Measurements from ENCODE around the gene CCNI.
"Not testable (repeated sequence)": the region's sequence is repeated elsewhere in the genome, so short reads cannot be mapped to it uniquely, and the experiment has no call there.

Gene CCNI

DNA sequence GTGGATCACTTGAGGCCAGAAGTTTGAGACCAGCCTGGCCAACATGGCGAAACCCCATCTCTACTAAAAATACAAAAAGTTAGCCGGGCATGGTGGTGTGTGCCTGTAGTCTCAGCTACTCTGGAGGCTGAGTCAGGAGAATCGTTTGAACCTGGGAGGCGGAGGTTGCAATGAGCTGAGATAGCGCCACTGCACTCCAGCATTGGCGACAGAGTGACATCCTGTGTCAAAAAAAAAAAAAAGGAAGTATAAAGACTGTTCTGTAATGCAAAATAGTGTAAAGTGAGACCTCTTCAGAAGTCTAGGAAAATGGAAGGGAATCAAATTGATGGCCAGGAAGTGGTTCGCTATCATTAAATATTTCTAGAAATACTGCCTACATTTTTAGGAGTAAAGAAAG, 5.0 kb upstream of the CCNI start:
- not testable (repeated sequence) for DNase-seq (ENCODE audit: low spot score)

DNA sequence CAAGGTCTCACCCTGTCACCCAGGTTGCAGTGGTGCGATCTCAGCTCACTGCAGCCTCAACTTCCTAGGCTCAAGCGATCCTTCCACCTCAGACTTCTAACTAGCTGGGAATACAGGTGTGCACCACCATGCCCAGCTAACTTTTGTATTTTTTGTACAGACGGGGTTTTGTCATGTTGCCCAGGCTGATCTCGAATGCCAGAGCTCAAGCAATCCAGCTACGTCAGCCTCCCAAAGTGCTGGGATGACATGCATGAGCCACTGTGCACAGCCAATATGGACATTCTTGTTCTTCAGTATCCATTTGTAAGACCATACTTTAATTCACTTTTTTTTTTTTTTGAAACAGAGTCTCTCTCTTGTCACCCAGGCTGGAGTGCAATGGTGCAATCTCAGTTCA, 3.5 kb upstream of the CCNI start:
- DNase-seq (ENCODE audit: low spot score) = no peak

DNA sequence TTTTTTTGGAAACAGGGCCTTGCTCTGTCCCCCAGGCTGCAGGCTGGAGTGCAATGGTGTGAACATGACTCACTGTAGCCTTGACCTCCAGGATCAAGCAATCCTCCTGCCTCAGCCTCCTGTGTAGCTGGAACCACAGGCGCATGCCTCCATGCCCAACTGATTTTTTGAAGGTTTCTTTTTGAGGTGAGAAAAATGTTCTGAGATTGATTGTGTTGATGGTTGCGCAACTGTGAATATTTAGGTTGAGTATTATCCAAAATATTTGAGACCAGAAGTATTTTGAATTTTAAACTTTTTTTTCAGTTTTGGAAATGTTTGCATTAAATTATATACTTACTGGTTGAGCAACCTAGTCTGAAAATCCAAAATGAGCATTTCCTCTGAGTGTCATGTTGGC, 2.6 kb upstream of the CCNI start:
- no peak for DNase-seq (ENCODE audit: low spot score)

DNA sequence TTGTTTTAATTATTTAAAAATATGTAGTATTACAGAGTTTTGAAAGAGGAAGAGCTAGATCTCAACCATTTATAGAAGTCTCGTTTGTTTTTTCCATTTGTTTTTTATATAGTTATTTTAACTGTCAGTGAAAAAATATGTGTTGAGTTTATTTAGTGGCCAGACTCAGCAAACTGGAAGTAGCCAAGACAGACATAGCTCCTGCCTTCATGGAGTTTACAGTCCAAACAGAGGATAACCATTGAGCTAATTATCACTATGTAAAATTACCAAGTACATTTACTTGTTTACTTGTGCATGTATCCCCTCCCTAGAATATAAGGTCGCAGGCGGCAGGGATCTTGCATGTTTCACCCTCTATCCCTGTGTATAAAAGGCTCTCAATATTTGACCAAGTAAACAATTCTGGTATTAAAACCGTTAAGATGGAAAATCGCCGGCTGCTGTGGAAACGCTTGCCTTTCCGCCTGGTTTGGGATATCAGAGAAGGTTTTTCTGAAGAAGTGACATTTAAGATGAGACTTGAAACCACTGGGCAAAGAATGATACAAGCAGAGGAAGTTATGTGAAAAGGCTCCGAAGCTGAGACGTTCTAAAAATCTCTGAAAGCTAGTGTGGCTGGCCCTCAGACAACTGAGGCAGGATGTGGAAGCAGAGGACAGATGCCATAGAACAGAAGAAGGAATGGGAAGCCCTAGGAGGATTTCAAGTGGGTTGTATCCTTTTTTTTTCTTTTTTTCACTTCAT, 1.3 kb upstream of the CCNI start:
- DNase-seq (ENCODE audit: low spot score) = no peak

DNA sequence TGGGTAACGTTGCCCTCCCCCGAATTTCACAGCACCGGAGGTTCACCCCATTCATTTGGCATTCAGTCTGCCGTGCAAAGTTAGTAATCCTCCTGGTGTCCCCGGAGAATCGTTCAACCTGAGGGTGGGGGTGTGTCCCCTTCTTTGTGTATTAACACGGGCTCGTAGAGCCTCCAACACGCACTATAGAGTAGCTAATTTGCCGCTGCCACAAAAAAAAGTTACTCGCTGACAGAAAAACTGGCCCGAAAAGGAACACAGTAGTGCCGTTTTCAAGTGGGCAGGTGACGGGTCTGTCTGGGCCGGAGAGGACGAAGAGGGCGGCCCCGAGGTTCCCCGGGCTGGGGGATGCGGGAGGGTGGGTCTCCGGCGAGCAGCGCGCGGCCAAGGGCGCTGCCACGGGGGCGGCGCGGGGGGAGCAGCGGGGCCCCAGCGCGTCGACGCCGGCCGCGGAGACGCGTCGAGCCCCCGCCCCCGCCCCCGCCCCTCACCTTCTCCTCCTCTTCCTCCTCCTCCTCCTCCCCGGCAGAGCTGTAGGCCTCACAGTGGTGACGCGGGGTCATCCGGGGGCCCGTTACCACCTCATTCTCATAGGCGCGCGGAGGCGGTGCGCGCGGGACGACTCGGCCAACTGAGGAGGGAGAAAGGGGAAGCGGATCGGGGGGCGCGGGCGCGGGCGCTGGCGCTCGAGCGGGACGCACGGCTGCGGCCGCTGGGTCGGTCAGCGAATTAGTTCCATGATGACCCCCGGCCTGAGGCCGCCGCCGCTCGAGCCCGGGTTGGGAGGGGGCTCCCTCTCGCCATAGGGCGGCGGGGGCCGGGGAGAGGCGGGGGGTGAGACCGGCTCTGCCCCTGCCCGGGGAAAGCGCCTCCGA, 571 bp downstream of the CCNI start:
- peak; percentile 74 for DNase-seq (ENCODE audit: low spot score)

DNA sequence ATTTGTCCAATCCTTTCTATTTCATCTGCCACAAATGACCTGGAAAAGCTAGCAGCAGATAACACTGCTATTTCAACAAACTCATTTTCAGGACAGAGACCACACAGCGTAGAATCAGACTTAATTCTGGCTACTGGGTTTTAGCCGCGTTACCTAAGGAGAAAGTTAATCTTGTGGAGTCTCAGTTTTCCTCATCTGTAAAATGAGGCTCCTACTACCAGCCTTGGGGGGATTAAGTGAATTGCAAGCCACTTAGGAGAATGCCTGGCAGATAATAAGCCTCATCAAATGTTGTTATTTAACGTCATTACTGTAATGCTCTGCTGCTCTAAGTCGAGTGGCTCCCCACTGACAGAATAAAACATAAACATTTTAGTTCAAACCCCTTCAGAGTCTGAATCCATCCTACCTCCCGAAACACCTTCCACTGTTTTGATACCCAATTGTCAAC, 1.4 kb downstream of the CCNI start:
- DNase-seq (ENCODE audit: low spot score) = no peak

DNA sequence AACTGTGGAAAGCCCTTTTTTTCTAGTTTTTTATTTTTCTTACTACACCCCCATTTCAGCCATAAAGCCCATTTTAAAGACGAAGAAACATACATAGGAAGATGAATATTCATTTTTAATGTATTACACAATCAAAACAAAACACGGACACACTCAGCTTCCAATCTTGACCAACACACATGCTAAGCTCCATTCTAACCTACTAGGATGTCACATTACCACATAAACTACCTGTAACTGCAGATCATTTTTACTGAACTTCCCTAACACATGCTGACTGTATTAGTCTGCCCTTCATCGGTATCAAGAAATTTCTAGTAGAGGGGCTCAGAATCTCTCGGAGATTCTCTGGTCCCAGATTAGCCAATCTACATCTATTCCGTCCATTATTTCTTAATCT, 1.8 kb downstream of the CCNI start:
- DNase-seq (ENCODE audit: low spot score) = no peak

DNA sequence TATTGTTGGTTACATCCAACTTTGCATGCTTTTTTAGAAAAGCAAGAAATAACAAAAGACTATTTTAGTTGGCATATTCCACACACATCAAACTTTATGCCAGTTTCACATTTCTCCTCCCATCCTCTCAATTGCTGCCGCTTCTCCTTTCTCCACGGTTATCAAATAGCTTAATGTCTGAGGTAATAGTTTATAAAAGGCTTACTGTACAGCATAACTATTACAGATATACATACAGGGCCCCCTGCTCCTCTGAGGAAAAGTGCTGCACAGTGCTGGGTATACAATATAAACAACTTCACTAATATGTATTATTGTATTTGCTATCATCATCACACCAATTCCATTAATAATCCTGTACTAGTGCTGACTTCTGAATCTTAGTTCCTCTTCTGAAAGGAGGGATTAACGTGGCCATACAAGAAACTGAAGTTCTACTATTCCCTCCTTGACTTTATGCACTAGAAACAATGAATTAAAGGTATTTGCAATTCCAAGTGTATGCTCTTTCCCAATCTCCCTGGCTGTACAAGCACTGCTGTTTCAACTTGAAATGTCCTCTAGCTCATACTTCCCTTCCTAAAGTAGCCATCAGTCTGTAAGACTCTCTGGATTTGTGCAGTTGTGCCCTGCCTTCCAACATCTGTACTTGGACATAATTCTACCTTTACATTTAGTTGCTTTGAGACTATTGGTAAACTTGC, 2.5 kb downstream of the CCNI start:
- no peak for DNase-seq (ENCODE audit: low spot score)

DNA sequence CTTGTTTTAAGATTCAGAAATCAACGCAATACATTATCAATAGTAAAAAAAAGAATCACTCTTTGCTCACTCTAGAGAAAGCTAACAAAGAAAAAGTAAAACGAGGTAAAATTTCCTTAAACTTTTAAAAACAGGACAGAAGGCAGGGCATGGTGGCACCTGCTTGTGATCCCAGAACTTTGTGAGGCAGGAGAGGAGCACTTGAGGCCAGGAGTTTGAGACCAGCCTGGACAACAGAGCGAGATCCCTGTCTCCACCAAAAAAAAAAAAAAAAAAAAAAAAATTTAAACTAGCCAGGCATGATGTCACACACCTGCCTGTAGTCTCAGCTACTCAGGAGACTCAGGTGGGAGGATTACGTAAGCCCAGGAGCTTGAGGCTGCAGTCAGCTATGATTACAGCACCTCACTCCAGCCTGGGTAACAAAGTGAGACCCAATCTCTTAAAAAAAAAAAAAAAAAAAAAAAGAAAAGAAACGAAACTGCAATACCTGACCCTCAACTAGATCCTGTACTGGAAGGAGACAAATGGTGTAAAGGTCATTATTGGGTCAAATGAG, 3.5 kb downstream of the CCNI start:
- DNase-seq (ENCODE audit: low spot score) = no peak

DNA sequence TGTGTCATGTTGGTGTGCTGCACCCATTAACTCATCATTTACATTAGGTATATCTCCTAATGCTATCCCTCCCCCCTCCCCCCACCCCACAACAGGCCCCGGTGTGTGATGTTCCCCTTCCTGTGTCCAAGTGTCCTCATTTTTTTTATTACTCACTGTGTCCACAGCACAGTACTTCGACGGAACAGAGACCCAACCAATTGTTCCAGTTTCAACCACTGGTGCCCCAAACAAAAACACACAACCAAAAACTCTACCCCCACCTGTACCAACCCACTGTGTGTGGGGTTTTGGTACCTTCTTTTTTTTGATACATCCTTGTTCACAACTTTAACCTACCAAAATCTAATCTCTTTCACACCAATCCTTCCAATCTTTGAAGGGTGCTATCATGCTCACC, 6.3 kb downstream of the CCNI start:
- not testable (repeated sequence) for DNase-seq (ENCODE audit: low spot score)

DNA sequence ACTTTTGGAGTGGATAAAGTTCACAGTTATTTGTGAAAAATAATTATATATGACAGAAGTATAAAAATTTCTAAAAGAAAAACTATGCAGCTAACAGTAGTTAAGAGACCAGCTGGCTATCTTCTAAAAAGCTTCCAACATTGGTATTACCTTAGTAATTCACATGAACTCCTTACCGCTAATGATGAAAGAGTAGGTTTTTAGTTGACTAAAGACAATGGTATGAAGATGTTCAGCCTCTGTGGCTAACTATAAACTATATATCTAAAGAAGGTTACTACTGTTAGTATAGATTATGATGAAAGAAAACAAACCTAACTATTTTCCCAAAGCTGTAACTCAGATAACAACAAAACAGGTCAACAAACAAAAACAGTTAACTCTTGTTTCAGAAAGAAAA, 10.4 kb downstream of the CCNI start:
- no peak for DNase-seq (ENCODE audit: low spot score)

DNA sequence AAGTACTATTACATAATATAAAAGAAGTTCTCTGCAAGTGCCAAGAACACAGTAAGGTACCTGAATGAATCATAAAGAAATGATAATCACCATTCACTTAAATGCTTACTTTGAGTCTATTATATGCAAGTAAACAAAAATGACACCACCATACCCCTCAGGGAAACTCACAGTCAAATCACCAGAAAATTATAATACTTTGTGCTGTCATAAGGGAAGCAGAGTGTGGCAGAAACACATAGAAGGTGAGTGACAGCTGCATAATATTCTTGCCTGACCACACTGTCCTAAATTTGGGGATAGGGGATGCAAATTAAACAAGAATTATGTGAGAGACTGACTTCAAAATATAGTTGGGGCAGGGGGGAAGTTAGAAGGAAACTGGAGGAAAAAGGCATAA, 12.9 kb downstream of the CCNI start:
- no peak for DNase-seq (ENCODE audit: low spot score)

DNA sequence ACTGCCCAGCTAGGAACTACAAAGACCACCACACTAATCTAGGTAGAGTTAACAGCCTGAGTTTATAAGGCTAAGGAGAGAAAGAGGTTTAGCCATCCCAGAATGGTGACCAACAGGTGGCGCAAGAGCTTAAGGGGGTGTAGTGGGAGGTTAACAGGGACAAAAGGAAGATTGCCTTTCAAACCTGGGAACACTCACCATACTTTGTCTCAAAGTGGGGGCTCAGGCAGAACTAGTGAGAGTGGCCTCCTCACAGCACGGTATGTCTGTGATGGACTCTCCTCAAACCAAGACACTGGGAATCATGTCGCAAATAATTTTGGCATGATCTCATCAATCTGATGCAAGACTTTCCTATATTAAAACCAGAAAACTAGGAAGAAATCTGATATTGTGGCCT, 23.4 kb downstream of the CCNI start:
- peak; percentile 27 for DNase-seq (ENCODE audit: low spot score)

DNA sequence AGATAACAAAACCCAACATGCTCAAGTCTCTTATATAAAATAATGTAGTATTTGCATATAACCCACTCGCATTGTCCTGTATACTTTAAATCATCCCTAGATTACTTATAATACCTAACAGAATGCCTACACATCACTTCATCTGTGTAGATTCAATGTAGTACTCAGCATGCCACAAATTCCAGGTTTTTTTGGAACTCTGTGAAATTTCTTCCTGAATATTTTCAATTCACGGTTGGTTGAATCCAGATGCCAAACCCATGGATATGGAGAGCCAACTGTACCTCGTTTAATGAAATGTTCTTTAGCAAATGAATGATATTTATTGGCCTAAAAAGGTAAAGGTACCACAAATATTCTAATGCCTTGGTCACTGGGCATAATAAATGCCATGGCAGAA, 24.8 kb downstream of the CCNI start:
- no peak for DNase-seq (ENCODE audit: low spot score)

DNA sequence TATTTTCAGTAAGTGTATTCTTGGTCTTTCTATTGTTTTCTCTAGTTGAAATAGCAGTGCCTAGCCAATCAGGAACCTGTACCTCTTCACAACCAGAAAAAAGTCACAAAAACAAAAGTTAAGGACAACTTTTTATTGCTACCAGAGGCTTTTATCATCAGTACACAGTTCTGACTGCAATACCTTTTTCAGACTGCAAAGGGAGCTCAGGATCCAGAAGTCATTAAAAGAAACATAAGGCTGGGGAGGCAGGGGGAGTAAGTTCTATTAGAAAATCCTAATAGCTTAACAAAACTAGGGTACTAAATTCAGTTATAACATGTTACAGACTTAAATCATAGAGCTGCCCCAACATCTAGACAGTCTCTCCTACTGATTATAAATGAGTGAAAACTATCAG, 28.8 kb downstream of the CCNI start:
- DNase-seq (ENCODE audit: low spot score) = no peak

DNA sequence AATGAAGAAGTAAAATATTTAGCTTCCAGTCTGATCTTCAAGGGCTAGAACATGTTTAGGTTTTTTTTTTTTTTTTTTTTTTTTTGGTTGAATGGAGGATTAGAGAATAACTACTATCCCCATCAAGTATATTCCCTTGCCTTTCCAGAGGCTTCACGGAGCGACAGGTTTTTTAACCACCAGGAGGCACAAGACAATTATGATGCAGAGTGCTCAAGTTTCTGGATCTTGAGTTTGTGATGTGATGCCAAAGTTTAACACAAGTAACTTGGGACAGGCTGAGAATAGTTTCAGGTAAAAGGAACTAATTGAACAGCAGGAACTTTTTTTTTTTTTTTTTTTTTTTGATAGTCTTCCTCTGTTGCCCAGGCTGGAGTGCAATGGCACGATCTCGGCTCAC, 30.3 kb downstream of the CCNI start:
- no peak for DNase-seq (ENCODE audit: low spot score)

DNA sequence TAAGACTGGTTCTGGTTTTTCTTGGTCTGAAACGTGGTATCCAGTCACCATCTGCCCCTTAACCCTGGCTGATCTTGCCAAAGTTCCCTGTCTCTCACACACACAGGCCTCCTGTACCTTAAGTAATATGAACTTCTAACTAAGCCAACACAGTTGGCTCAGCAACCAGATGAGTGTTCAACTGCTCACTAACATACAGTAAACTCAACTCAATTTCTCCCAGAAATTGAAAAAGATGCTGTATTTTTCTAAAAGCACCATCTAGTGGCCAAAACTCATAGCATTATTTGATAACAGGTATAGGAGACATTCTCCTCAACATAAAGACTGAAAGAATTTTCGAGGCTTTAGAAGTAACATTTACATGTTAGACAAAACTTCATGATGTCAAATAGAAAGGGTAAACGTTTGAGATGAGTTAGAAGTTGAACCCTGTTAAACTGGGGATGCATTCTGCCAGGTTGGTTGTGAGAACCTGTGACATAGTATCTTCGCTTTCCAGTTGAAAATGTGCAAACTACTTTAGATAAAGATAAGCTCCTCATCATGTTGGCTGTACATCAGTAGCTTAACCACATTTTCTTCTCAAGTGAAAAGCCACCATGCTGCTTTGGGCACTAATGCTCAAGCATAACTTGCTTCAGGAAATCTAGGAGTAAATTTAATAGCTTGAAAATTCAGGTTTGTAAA, 31.2 kb downstream of the CCNI start:
- DNase-seq (ENCODE audit: low spot score) = peak; percentile 17

DNA sequence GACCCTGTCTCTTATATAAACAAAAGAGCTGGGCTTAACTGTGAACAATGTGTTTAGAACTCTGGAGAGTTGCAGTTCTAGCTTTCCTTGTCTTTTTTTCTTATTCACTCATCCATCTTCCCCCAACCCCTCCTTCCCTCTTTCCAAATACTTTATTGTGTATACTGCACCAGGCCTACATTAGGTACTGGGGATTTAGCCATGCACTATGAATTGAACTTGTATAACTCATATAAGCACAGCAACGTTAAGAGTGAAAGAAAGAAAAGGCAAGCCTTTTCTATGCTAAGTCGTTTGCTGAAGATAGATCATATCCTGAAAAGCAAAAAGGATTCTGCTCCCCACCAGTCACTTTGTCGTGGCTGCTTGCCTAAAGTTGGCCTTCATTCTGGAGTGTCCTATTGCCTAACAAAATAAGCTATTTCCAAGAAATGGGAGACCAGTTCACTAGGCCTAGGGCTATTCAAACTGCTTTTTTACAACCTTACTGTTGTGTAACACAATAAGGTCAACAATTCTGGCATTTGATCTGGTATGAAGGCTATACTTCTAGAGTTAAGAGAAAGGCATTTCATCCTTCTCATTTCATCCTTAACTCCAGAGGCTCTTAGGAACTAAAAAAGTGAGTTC, 32.2 kb downstream of the CCNI start:
- peak; percentile 27 for DNase-seq (ENCODE audit: low spot score)

DNA sequence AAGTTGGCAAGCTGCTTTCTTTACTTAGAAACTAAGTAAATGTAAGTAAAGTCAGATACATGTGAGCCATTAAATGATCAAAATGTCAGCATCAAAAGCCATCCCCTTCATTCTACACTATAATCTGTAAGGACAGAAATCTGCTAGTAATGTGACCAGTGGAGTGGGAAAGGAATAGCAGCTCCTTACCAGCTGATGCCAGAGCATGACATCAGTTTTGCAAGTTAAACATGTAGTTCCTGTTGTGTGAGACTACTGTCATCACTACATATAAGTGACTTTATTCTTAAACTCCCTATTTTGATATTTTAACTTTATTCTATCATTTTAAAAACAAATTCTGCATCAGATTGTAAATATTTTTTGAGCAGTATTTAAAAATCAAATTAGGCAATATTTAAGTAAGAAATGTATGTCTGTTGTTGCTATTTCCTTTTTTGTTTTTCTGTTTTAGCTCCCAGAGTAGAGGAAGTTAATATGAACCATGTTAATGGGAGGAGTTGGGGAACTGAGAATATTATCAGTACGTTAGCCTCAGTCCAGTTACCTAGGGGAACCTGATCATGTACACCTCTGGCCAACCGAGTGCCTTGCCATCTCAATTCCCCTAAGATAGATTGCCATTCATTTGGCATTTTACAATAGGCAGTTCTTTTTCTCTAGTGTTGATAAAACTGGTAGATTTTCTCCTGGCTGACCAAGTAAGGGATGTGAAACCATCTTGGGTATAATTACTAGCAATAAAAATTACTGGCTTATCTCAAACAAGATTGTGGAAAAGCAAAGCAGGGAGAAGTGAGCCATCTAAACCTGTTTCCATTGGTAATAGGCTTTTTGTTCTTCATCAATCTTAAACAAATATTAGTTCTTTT, 34.7 kb downstream of the CCNI start:
- no peak for DNase-seq (ENCODE audit: low spot score)

DNA sequence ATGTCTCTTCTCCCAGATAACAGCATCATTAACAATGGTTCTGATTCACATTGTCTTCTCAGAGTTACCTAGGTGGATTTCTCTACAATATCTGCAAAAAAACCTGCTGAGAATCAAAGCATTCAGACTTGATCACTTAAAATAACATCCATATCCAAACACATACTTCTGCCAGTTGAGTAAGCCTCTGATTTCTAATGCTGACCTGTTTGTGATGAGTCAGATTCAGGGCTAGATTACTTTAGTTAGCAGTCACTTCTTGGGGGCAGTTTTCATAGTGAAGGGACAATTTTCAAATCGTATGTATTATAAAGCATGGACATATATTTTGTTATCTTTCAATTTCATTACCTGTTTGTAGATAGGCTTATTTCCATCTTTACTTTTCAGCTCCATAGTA, 35.5 kb downstream of the CCNI start:
- DNase-seq (ENCODE audit: low spot score) = peak; percentile 25

All from GM03348 (cell line).